HepG2 (cell line): ENCODE measurements around the gene PKLR. TPM values are rescaled to one million over a fixed set of nuclear protein-coding genes. Genes with fewer than 3 reads are reported as not detected.

Experiments used
- ATAC-seq: fragments of 200-7000 bp; cut with Tn5 transposase; 3 replicates; pipeline ENCODE4 v1.9.1; 2020; ENCODE audit warnings: mild to moderate bottlenecking, moderate library complexity
- BruUV-seq: library from RNA; stranded (reverse); fragments of 400-500 nt; replicated peaks from 2 replicates; lab custom pipeline; 2021; lab: Mats Ljungman, UMichigan
- CTCF ChIA-PET: fragments of 300-600 bp; formaldehyde crosslinking; extraction: SDS; loops from one replicate; lab custom pipeline; 2021; ENCODE audit warnings: low total read pairs, inconsistent platforms, low intra/inter-chr PET ratio; lab: Yijun Ruan, JAX
- POLR2A ChIA-PET: fragments of 350-600 bp; sonication (Branson Sonifier 250); formaldehyde crosslinking; loops from one replicate; lab custom pipeline; 2020; ENCODE audit warnings: antibody characterized with exemption, inconsistent platforms; lab: Yijun Ruan, JAX
- DNase-seq: peaks from one replicate; pipeline ENCODE4 v3.0.0-alpha.2; 2015; ENCODE audit warnings: low spot score
- FAIRE-seq: peaks from 3 replicates; lab custom pipeline; 2011; peaks lifted over from hg19 to GRCh38; lab: Jason Lieb, UNC
- H2AFZ ChIP-seq: one replicate; pipeline ENCODE4 v1.6.1; 2011; ENCODE audit warnings: low read length, inconsistent platforms
- H3K27ac ChIP-seq: fragments of 300-600 bp; 3 replicates; pipeline ENCODE4 v1.8.0; 2011; ENCODE audit warnings: mixed run types, mild to moderate bottlenecking, mixed read lengths, low read length, inconsistent platforms; ENCODE audit not compliant: insufficient read depth; ENCODE audit errors: extremely low read length
- H3K27me3 ChIP-seq, 2 experiments: fragments of 200-600 bp in 1 of 2; 2 replicates in 1 of 2; 3 replicates in 1 of 2; pipeline versions ENCODE4 v1.6.0 to v1.8.0; 2011; ENCODE audit warnings: low read length in 2 of 2, mild to moderate bottlenecking in 2 of 2, moderate library complexity in 2 of 2, inconsistent platforms in 1 of 2; ENCODE audit not compliant: insufficient read depth in 2 of 2, control insufficient read depth in 1 of 2
- H3K36me3 ChIP-seq, 2 experiments: fragments of 200-600 bp in 1 of 2; replicated peaks in 1 of 2; 2 replicates in 1 of 2; 3 replicates in 1 of 2; pipeline versions ENCODE4 v1.5.1 to v1.8.0; 2011; ENCODE audit warnings: low read length in 2 of 2, inconsistent platforms in 1 of 2; ENCODE audit not compliant: insufficient read depth in 2 of 2, control insufficient read depth in 1 of 2
- H3K4me1 ChIP-seq: 2 replicates; pipeline ENCODE4 v1.5.1; 2012; ENCODE audit warnings: low read length, inconsistent platforms; ENCODE audit not compliant: insufficient read depth
- H3K4me2 ChIP-seq: 2 replicates; pipeline ENCODE4 v1.6.0; 2011; ENCODE audit warnings: low read depth, low read length, inconsistent platforms
- H3K4me3 ChIP-seq, 3 experiments: fragments of 200-600 bp in 1 of 3; sonication (generic), shearing (Covaris generic) in 1 of 3; replicated peaks in 1 of 3; 2 replicates each; pipeline ENCODE4 v1.5.1; 2011 to 2016; ENCODE audit warnings: low read length in 3 of 3, inconsistent platforms in 2 of 3, low read depth in 2 of 3, mild to moderate bottlenecking in 2 of 3, control low read depth in 1 of 3, mixed read lengths in 1 of 3; ENCODE audit not compliant: insufficient read depth in 1 of 3
- H3K79me2 ChIP-seq: one replicate; pipeline ENCODE4 v1.6.1; 2011; ENCODE audit warnings: low read length, inconsistent platforms; ENCODE audit not compliant: insufficient read depth
- H3K9ac ChIP-seq: 2 replicates; pipeline ENCODE4 v1.6.0; 2011; ENCODE audit warnings: mild to moderate bottlenecking, low read depth, low read length, inconsistent platforms; ENCODE audit not compliant: insufficient read depth
- H3K9me3 ChIP-seq: 2 replicates; pipeline ENCODE4 v1.5.1; 2012; ENCODE audit warnings: mild to moderate bottlenecking, low read length
- H4K20me1 ChIP-seq: 2 replicates; pipeline ENCODE4 v1.6.0; 2011; ENCODE audit warnings: inconsistent platforms, mild to moderate bottlenecking, low read length, moderate library complexity; ENCODE audit not compliant: insufficient read depth
- AKAP8 ChIP-seq: sonication (generic); formaldehyde crosslinking; IDR thresholded peaks from 2 replicates; pipeline ENCODE4 v1.5.1; 2020; ENCODE audit warnings: mild to moderate bottlenecking, missing genetic modification reagents
- EEA1 ChIP-seq: sonication (generic); formaldehyde crosslinking; IDR thresholded peaks from 2 replicates; pipeline ENCODE4 v1.5.1; 2020; ENCODE audit warnings: mild to moderate bottlenecking, missing genetic modification reagents, borderline replicate concordance
- EED ChIP-seq: sonication (generic); formaldehyde crosslinking; IDR thresholded peaks from 2 replicates; pipeline ENCODE4 v1.5.0; 2020; ENCODE audit warnings: mild to moderate bottlenecking, missing genetic modification reagents
- PRDM15 ChIP-seq: sonication (generic); formaldehyde crosslinking; IDR thresholded peaks from 2 replicates; pipeline ENCODE4 v1.4.0; 2020; ENCODE audit warnings: missing genetic modification reagents
- RNF219 ChIP-seq: sonication (generic); formaldehyde crosslinking; IDR thresholded peaks from 2 replicates; pipeline ENCODE4 v1.5.0; 2020; ENCODE audit warnings: mild to moderate bottlenecking, missing genetic modification reagents
- ZFX ChIP-seq: sonication (generic); formaldehyde crosslinking; IDR thresholded peaks from 2 replicates; pipeline ENCODE4 v1.4.0; 2020; ENCODE audit warnings: mild to moderate bottlenecking, low read depth, missing genetic modification reagents, moderate library complexity
- ZNF839 ChIP-seq: sonication (generic); formaldehyde crosslinking; IDR thresholded peaks from 2 replicates; pipeline ENCODE4 v1.4.0; 2020; ENCODE audit warnings: missing genetic modification reagents, mild to moderate bottlenecking, borderline replicate concordance
- WGBS: methylation state at CpG from one replicate; pipeline ENCODE4 v1.1.6; 2017; ENCODE audit warnings: low lambda C conversion rate; 5-methylcytosine and 5-hydroxymethylcytosine counted together
- in situ Hi-C: cut with HindIII; loops from 2 replicates; pipeline ENCODE4 v1.10.0; 2017; ENCODE audit warnings: low pct_unique_long_range_greater_than_20kb; ENCODE audit not compliant: extremely low pct_ligation_motif_present
- intact Hi-C: fragments of 100-400 bp; cut with micrococcal nuclease; formaldehyde crosslinking; loops from one replicate; pipeline ENCODE4 v1.10.0; 2022; ENCODE audit not compliant: unreplicated experiment
- polyA plus RNA-seq, 8 experiments: library from polyadenylated mRNA; depleted of rRNA in 3 of 8; stranded (reverse) in 7 of 8; unstranded in 1 of 8; fragments of >200 nt; fragmentation: Illumina TruSeq in 4 of 8; extraction: Trizol in 4 of 8; gene quantifications; 2 replicates each; pipeline versions ENCODE4 v1.2.1 to v1.2.3, GENCODE V29; 2011 to 2016; ENCODE audit warnings: low read depth in 4 of 8, missing spikeins in 1 of 8, mixed read lengths in 1 of 8; ENCODE audit not compliant: insufficient read depth in 1 of 8
- total RNA-seq, 5 experiments: library from RNA; depleted of rRNA; stranded (reverse); fragments of >200 nt; fragmentation: Illumina TruSeq; extraction: Trizol; gene quantifications; 2 replicates each; pipeline ENCODE4 v1.2.3, GENCODE V29; 2016; ENCODE audit warnings: low read depth in 1 of 5
- TF ChIP-seq, protein P1 (sequence below): sonication (generic); formaldehyde crosslinking; IDR thresholded peaks from 2 replicates; pipeline ENCODE4 v1.5.1; 2020; ENCODE audit warnings: mild to moderate bottlenecking, missing genetic modification reagents, moderate library complexity

PKLR gene
- total and polyA plus RNA-seq, 2 of the 13 experiments (the other 11 are each of a cell fraction or from before 2014, with no cell fraction given): 10.3 to 29.3 TPM

DNA sequence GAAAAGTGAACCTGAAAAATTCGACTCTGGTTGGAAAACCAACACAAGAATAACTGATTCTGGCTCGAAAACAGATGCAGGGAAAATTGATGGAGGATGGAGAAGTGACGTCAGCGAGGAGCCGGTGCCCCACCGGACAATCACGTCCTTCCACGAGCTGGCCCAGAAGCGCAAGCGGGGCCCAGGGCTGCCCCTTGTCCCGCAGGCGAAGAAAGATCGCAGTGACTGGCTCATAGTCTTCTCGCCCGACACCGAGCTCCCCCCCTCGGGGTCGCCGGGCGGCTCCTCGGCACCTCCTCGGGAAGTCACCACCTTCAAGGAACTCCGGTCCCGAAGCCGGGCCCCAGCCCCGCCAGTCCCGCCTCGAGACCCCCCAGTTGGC is 21.3 kb upstream of the PKLR start (continued):
- no peak for TF ChIP-seq RNF219 (CRISPR knock-in tag)
- TF ChIP-seq, all 625 proteins: peak for 4

GRCh38 chr1:155321639-155322503 is 20.6 kb upstream of the PKLR start:
- ChIA-PET POLR2A (interaction anchor here (0.7 to 4.3 kb wide), 6 partner anchors 14 to 71 kb away, joined by 3 to 38 read pairs (median 8); partner anchors contain the start of genes CLK2, FDPS, PKLR and SCAMP3), CTCF (interaction anchor here (1.1 to 4.5 kb wide), 2 partner anchors 47 to 70 kb away, joined by 3 to 71 read pairs; no protein-coding TSS in a partner anchor)
- H3K4me1 ChIP-seq: peaks cover 33% of the 10 kb centered on the region
- no peak for DNase-seq
- peak overlapping the region; percentile 80 for H3K4me2 ChIP-seq
- FAIRE-seq: no peak
- peaks cover 5% of the 10 kb centered on the region for H4K20me1 ChIP-seq
- ATAC-seq: no peak
- 0 out of 2 replicates have a peak overlapping the region, but pooled peaks have one; percentile 16 for H3K9ac ChIP-seq
- H3K27me3 ChIP-seq: no peaks in the 10 kb centered on the region; a peak in 1 of 5 replicates
- no peaks in the 10 kb centered on the region for H3K9me3 ChIP-seq
- H3K27ac ChIP-seq: peak overlapping the region; percentile 16
- in situ Hi-C loops (no loop called here), intact Hi-C loops (loop anchor here (5.0 kb wide), 3 partner anchors 45 to 270 kb away; partner anchors contain the start of genes HCN3, MTX1 and THBS3)
- H3K79me2 ChIP-seq: peaks cover 5% of the 10 kb centered on the region
- no TSS peak for BruUV-seq
- WGBS: 49% methylated on average over 19 of the region's 27 CpGs
- peaks cover 6 to 27% of the 10 kb centered on the region in 2 experiments; a peak in 4 of 5 replicates for H3K36me3 ChIP-seq
- H2AFZ ChIP-seq: no peak overlapping the region
- peak overlapping the region; percentile 80 to 94 (median 81); a peak in 5 of 6 replicates for H3K4me3 ChIP-seq
- TF ChIP-seq AKAP8 (CRISPR knock-in tag) (peak; percentile 20; the same call in 1 of the 2 replicates), ZFX (CRISPR knock-in tag) (peak; percentile 33; the same call in 1 of the 2 replicates), EED (CRISPR knock-in tag) (no peak), PRDM15 (peak; percentile 78; the same call in 1 of the 2 replicates), ZNF839 (CRISPR knock-in tag) (peak; percentile 6; the same call in 1 of the 2 replicates), EEA1 (0 out of 2 replicates have a peak, but pooled peaks have one; percentile 37)
- TF ChIP-seq, protein P1, sequence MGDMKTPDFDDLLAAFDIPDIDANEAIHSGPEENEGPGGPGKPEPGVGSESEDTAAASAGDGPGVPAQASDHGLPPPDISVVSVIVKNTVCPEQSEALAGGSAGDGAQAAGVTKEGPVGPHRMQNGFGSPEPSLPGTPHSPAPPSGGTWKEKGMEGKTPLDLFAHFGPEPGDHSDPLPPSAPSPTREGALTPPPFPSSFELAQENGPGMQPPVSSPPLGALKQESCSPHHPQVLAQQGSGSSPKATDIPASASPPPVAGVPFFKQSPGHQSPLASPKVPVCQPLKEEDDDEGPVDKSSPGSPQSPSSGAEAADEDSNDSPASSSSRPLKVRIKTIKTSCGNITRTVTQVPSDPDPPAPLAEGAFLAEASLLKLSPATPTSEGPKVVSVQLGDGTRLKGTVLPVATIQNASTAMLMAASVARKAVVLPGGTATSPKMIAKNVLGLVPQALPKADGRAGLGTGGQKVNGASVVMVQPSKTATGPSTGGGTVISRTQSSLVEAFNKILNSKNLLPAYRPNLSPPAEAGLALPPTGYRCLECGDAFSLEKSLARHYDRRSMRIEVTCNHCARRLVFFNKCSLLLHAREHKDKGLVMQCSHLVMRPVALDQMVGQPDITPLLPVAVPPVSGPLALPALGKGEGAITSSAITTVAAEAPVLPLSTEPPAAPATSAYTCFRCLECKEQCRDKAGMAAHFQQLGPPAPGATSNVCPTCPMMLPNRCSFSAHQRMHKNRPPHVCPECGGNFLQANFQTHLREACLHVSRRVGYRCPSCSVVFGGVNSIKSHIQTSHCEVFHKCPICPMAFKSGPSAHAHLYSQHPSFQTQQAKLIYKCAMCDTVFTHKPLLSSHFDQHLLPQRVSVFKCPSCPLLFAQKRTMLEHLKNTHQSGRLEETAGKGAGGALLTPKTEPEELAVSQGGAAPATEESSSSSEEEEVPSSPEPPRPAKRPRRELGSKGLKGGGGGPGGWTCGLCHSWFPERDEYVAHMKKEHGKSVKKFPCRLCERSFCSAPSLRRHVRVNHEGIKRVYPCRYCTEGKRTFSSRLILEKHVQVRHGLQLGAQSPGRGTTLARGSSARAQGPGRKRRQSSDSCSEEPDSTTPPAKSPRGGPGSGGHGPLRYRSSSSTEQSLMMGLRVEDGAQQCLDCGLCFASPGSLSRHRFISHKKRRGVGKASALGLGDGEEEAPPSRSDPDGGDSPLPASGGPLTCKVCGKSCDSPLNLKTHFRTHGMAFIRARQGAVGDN (CRISPR knock-in tag): peak; percentile 34; the same call in 1 of the 2 replicates
